ENCODE results near the gene TMEM200C.
"Not testable (repeated sequence)": the region's sequence is repeated elsewhere in the genome, so short reads cannot be mapped to it uniquely, and the experiment has no call there.

The TMEM200C gene

DNA sequence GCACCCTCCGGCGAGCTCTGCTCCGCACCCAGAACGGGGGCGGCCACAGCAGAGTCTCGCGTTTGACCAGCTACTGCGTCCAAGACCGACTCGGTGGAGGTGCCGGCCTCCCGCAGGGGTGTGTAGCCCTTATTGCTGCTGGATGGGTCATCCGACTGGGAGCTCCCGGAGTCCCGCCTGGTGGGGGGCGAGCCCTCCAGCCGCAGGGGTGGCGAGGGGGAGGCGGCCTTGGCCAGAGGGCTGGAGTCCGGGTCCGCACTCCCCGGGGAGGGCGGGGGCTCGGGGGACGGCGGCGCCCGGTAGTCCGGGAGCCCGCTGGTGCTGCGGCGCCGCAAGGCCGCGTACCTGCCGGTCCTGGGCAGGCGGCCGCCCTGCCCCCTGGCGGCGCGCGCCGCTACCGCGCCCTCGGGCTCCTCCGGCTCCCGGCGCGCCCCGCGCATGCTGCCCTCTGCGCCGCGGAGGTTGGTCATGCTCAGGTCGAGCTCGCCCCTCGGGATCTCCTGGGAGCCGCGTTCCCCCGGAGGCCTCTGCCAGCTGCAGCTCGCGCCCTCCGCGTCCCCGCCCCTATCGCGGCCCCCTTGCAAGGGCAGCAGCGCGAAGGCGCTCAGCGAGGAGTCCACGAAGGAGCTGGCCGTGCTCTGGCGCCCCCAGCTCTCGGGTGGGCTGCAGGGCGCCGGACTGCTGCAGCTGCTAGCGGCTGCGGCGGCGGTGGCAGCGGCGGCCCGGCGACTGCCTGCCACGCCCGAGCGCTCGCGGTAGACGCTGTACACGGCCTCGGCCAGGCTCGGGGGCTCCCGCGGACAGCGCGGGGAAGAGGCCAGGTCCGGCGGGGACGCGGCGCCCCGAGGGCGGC lies 4.8 kb downstream of the TMEM200C start:
- Histone ChIP-seq H3K9ac (ENCODE audit: low read length) (no peak overlapping the region), H3K4me1 (ENCODE audit: control insufficient read depth, insufficient read depth, low read length) (no peaks in the 10 kb centered on the region), H3K36me3 (ENCODE audit: control insufficient read depth, insufficient read depth, low read length) (no peaks in the 10 kb centered on the region), H3K4me3 (ENCODE audit: low read length) (no peak overlapping the region), H3K9me3 (ENCODE audit: control insufficient read depth, low read length) (no peaks in the 10 kb centered on the region), H3K27me3 (ENCODE audit: control insufficient read depth, insufficient read depth, low read length) (peaks cover 53% of the 10 kb centered on the region)

GRCh38 chr18:5885361-5885760 lies 10.0 kb downstream of the TMEM200C start:
- Histone ChIP-seq H3K27me3 (ENCODE audit: control insufficient read depth, insufficient read depth, low read length) (peaks cover 11% of the 10 kb centered on the region), H3K36me3 (ENCODE audit: control insufficient read depth, insufficient read depth, low read length) (no peaks in the 10 kb centered on the region)

GRCh38 chr18:5884375-5884774 lies 10.9 kb downstream of the TMEM200C start:
- Histone ChIP-seq H3K4me3 (ENCODE audit: low read length) (no peak overlapping the region), H3K9ac (ENCODE audit: low read length) (no peak overlapping the region), H3K27me3 (ENCODE audit: control insufficient read depth, insufficient read depth, low read length) (peaks cover 5% of the 10 kb centered on the region), H3K4me1 (ENCODE audit: control insufficient read depth, insufficient read depth, low read length) (no peaks in the 10 kb centered on the region), H3K36me3 (ENCODE audit: control insufficient read depth, insufficient read depth, low read length) (no peaks in the 10 kb centered on the region), H3K9me3 (ENCODE audit: control insufficient read depth, low read length) (no peaks in the 10 kb centered on the region)

More at GRCh38 chr18:5885361-5885760, 10.0 kb downstream of the TMEM200C start:
- Histone ChIP-seq H3K9ac (ENCODE audit: low read length) (no peak overlapping the region), H3K4me1 (ENCODE audit: control insufficient read depth, insufficient read depth, low read length) (no peaks in the 10 kb centered on the region), H3K4me3 (ENCODE audit: low read length) (no peak overlapping the region), H3K9me3 (ENCODE audit: control insufficient read depth, low read length) (no peaks in the 10 kb centered on the region)

DNA sequence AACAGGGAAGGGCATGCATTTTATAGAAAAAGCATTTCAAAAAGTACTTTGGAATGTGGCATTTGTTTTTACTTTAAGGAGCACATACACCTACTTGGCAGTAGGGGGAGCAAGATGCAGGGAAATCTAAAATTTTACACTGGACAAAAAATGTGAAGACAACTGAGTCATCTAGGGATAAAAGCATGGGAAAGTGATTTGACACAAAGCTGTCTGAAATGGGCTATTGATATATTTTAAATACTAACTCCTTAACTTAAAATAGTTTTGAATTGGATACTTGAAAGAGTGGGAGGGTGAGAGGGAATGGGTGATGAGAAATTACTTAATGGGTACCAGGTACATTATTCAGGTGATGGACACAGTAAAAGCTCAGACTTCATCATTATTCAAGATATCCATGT lies 15.8 kb downstream of the TMEM200C start:
- Histone ChIP-seq H3K9me3 (ENCODE audit: control insufficient read depth, low read length) (no peaks in the 10 kb centered on the region), H3K27me3 (ENCODE audit: control insufficient read depth, insufficient read depth, low read length) (peaks cover 5% of the 10 kb centered on the region), H3K9ac (ENCODE audit: low read length) (no peak overlapping the region), H3K36me3 (ENCODE audit: control insufficient read depth, insufficient read depth, low read length) (no peaks in the 10 kb centered on the region), H3K4me1 (ENCODE audit: control insufficient read depth, insufficient read depth, low read length) (no peaks in the 10 kb centered on the region), H3K4me3 (ENCODE audit: low read length) (no peak overlapping the region)

- Histone ChIP-seq H3K27me3 (ENCODE audit: control insufficient read depth, insufficient read depth, low read length) (no peaks in the 10 kb centered on the region), H3K4me1 (ENCODE audit: control insufficient read depth, insufficient read depth, low read length) (no peaks in the 10 kb centered on the region), H3K4me3 (ENCODE audit: low read length) (no peak overlapping the region), H3K9ac (ENCODE audit: low read length) (no peak overlapping the region), H3K9me3 (ENCODE audit: control insufficient read depth, low read length) (no peaks in the 10 kb centered on the region), H3K36me3 (ENCODE audit: control insufficient read depth, insufficient read depth, low read length) (no peaks in the 10 kb centered on the region)
Observed at GRCh38 chr18:5876891-5877290, 18.4 kb downstream of the TMEM200C start.

GRCh38 chr18:5874336-5874735 lies 21.0 kb downstream of the TMEM200C start:
- no peaks in the 10 kb centered on the region for H3K36me3 ChIP-seq (ENCODE audit: control insufficient read depth, insufficient read depth, low read length)
- no peaks in the 10 kb centered on the region for H3K27me3 ChIP-seq (ENCODE audit: control insufficient read depth, insufficient read depth, low read length)
- no peak overlapping the region for H3K4me3 ChIP-seq (ENCODE audit: low read length)
- no peaks in the 10 kb centered on the region for H3K9me3 ChIP-seq (ENCODE audit: control insufficient read depth, low read length)
- H3K9ac ChIP-seq (ENCODE audit: low read length) = no peak overlapping the region
- no peaks in the 10 kb centered on the region for H3K4me1 ChIP-seq (ENCODE audit: control insufficient read depth, insufficient read depth, low read length)

DNA sequence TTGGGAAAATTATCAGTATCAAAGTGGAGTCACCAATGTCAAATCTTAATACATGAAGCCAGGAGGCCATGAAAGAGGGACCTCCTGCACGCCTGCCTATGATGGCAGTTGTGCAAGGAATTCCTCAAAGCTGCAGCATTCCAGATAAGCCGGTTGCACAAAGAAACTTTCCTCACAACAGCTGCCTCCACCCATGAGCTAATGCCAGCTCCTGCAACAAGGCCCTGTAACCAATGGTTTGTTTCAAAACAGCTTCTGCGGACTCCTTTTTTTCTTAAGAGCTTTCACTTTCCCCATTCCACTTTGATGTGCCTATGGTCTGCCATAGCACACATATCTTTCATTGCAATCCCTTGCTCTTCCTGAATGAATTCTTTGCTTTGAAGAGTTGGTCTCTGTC lies 22.4 kb downstream of the TMEM200C start:
- no peaks in the 10 kb centered on the region for H3K9me3 ChIP-seq (ENCODE audit: control insufficient read depth, low read length)
- H3K4me3 ChIP-seq (ENCODE audit: low read length) = no peak overlapping the region
- no peaks in the 10 kb centered on the region for H3K36me3 ChIP-seq (ENCODE audit: control insufficient read depth, insufficient read depth, low read length)
- H3K9ac ChIP-seq (ENCODE audit: low read length) = no peak overlapping the region
- H3K4me1 ChIP-seq (ENCODE audit: control insufficient read depth, insufficient read depth, low read length) = no peaks in the 10 kb centered on the region
- H3K27me3 ChIP-seq (ENCODE audit: control insufficient read depth, insufficient read depth, low read length) = no peaks in the 10 kb centered on the region

- H3K9ac ChIP-seq (ENCODE audit: low read length) = no peak overlapping the region
- H3K9me3 ChIP-seq (ENCODE audit: control insufficient read depth, low read length) = no peaks in the 10 kb centered on the region
- H3K4me3 ChIP-seq (ENCODE audit: low read length) = no peak overlapping the region
- H3K4me1 ChIP-seq (ENCODE audit: control insufficient read depth, insufficient read depth, low read length) = no peaks in the 10 kb centered on the region
- H3K36me3 ChIP-seq (ENCODE audit: control insufficient read depth, insufficient read depth, low read length) = no peaks in the 10 kb centered on the region
- H3K27me3 ChIP-seq (ENCODE audit: control insufficient read depth, insufficient read depth, low read length) = no peaks in the 10 kb centered on the region
Observed at GRCh38 chr18:5871426-5871825, 23.9 kb downstream of the TMEM200C start.

DNA sequence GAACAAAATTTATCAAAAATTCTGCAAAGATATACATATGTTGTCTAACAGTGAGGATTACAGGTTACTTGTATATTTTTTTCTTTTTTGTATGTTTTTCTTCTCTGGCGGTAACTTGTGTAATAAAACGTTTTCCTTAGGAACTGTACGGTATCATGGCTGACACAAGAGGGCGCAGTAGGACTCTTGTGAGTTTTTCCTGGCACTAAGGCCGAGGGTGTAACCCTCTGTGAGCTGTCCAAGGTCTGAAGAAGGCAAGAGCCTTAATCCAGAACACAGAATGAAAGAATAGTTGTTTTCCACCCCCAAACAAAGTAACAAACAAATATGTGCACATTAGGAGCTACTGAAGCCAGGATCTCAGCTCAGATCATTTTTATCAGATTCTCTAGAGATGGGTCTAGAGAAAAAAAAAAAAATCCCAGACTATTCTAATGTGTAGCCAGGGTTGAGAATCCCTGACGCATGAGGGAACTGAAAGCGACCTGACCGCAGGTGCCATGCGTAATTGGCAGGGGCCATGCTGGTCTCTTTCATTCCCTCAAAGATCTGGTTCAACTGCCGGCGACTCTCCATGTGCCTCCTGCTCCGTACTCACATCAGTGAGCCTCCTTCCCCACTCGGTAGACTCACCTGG lies 27.0 kb downstream of the TMEM200C start:
- H3K27me3 ChIP-seq (ENCODE audit: control insufficient read depth, insufficient read depth, low read length) = no peaks in the 10 kb centered on the region
- H3K9me3 ChIP-seq (ENCODE audit: control insufficient read depth, low read length) = no peaks in the 10 kb centered on the region
- no peak overlapping the region for H3K9ac ChIP-seq (ENCODE audit: low read length)
- no peak overlapping the region for H3K4me3 ChIP-seq (ENCODE audit: low read length)
- H3K36me3 ChIP-seq (ENCODE audit: control insufficient read depth, insufficient read depth, low read length) = no peaks in the 10 kb centered on the region
- H3K4me1 ChIP-seq (ENCODE audit: control insufficient read depth, insufficient read depth, low read length) = no peaks in the 10 kb centered on the region

GRCh38 chr18:5865521-5865920 lies 29.8 kb downstream of the TMEM200C start:
- no peaks in the 10 kb centered on the region for H3K9me3 ChIP-seq (ENCODE audit: control insufficient read depth, low read length)
- no peaks in the 10 kb centered on the region for H3K36me3 ChIP-seq (ENCODE audit: control insufficient read depth, insufficient read depth, low read length)
- H3K9ac ChIP-seq (ENCODE audit: low read length) = no peak overlapping the region
- H3K27me3 ChIP-seq (ENCODE audit: control insufficient read depth, insufficient read depth, low read length) = no peaks in the 10 kb centered on the region
- no peaks in the 10 kb centered on the region for H3K4me1 ChIP-seq (ENCODE audit: control insufficient read depth, insufficient read depth, low read length)
- no peak overlapping the region for H3K4me3 ChIP-seq (ENCODE audit: low read length)

DNA sequence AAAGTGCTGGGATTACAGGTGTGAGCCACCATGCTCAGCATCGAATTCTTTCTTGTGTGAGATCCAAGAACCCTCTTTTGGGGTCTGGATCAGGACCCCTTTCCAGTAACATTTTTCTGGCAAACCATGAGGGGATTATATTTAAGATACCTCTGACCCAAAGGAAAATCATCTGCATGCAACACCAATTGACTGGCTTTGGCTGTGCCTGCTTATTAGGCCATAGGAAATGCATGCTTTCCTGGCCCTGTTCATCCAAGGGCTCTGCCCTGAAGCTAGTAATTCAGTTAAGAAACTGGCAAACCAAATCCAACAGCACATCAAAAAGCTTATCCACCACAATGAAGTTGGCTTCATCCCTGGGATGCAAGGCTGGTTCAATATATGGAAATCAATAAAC lies 33.2 kb downstream of the TMEM200C start:
- H3K9ac ChIP-seq (ENCODE audit: low read length); H3K27me3 ChIP-seq (ENCODE audit: control insufficient read depth, insufficient read depth, low read length); H3K9me3 ChIP-seq (ENCODE audit: control insufficient read depth, low read length); H3K4me1 ChIP-seq (ENCODE audit: control insufficient read depth, insufficient read depth, low read length); H3K36me3 ChIP-seq (ENCODE audit: control insufficient read depth, insufficient read depth, low read length); H3K4me3 ChIP-seq (ENCODE audit: low read length): not testable (repeated sequence)

DNA sequence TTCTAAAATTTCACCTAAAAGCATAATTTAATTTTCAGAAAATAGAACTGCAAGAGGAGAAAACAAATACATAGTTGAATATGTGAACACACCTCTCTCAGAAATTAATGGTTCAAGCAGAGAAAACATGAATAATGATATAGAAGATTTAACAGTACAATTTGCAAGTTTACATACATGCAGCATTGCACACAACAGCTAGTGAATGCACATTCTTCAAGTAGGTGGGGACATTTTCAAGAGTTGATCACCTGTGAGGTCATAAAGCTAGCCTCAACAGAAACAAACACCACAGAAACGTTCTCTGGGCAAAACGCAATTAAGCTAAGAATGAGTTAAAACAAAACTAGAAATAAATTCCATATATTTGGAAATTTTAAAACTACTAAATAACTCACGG lies 38.1 kb downstream of the TMEM200C start:
- Histone ChIP-seq H3K9ac (ENCODE audit: low read length) (no peak overlapping the region), H3K36me3 (ENCODE audit: control insufficient read depth, insufficient read depth, low read length) (no peaks in the 10 kb centered on the region), H3K27me3 (ENCODE audit: control insufficient read depth, insufficient read depth, low read length) (no peaks in the 10 kb centered on the region), H3K9me3 (ENCODE audit: control insufficient read depth, low read length) (no peaks in the 10 kb centered on the region), H3K4me1 (ENCODE audit: control insufficient read depth, insufficient read depth, low read length) (no peaks in the 10 kb centered on the region), H3K4me3 (ENCODE audit: low read length) (no peak overlapping the region)
